Stimulated activated CD8-positive, alpha-beta memory T cell treated with anti-CD3 and anti-CD28 coated beads, Interleukin-12 subunit alpha, Interleukin-12 subunit beta, amount 100 ng/mL, for 1 hour (primary cell): ENCODE data around the gene MX2.

Source experiments
- DNase-seq: peaks from one replicate; pipeline ENCODE4 v3.0.0-alpha.2; 2020; ENCODE audit warnings: low read depth

Gene MX2

DNA sequence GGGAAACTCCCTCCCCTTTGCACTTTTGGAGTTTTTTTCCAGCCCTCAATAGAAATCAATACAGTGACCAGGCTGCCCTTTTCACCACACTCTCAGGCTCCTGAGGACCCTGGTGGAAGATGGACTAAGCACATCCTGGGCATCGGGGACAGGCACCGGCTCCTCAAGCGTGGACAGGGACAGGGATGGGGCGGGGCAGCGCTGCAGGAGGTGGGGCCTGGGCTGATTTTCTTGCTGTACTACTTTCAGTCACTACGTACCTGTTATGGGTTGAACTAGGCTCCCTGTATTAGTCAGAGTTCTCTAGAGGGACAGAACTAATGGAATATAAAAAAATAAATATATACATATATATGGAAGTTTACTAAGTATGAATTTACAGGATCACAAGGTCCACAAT, 2.5 kb downstream of the MX2 start:
- DNase-seq = no peak

DNA sequence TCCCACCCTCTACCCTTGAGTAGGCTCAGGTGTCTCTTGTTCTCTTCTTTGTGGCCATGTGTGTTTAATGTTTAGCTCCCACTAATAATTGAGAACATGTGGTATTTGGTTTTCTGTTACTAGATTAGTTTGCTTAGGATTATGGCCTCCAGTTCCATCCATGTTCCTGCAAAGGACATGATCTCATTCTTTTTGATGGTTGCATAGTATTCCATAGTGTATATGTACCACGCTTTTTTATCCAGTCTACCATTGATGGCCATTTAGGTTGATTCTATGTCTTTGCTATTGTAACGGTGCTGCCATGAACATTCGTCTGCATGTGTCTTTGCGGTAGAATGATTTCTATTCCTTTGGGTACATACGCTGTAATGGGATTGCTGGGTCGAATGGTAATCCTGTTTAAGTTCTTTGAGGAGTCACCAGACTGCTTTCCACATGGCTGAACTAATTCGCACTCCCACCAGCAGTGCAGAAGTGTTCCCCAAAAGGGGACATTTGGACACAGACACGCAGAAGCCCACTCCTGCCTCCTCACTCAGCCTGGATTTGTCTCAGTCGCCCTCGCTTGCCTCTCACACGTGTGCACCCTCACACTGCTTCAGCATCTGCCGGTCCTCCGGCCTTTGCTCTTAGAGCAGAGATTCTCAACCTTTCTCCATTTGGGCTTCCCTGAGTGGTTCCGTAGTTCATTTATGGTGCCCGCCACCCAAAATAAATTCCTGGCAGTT, 3.7 kb downstream of the MX2 start:
- DNase-seq = no peak

DNA sequence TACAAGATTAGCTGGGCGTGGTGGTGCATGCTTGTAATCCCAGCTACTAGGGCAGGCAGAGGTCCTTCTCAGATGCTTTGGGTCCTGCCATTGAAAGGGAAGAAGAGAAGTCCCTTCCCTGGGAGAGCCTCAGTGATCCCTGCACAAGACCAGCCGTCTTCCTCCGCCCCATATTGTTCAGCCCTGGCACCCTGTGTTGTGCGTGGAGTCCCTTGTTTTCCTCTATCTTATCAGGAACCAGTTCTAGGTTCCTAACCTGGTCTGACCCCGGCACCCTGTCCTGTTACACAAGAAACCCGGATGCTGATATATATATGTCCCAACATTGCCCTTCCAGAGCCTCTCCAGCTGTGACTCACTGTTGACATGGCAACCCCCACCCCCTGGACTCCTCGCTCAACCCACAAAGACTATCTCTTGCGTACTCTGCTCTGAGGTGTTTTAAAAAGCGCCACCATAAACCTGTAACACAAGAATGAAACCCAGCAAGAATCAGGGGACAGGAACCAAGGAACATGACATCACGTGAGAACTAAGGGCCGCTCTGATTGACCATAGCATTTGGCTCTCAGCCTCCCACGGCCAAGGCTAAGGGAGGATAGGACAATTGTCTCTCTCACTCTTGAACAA, 4.8 kb downstream of the MX2 start:
- DNase-seq = no peak

DNA sequence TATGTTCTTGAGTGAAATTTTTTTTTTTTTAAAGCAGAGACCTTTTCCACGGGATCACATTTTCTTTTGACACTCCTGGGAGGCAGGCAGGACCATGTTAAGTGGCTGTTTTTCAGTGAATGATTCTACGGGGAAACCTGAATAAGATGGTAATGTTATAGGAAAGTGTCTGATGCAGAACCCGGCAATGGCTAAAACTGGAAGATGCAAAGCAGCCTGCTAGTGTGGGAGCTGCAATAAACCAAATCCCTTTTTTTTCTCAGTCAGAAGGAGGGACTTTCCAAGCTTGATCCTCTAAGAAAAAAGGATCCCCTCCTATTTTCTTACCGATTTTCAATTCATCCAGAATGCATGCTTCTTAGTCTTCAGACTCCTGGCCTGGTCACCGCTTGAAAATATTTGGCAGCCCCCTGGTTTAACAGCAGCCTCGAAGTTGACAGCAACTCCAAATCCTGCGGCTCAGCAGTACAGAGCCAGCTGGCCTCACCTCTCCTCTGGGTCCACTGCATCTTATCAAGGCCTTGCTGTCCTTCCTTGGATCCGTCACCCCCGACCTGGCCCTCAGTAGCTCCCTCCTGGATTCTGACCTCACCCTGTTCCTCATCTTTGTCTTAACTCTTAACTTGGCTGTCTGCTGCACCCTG, 5.6 kb downstream of the MX2 start:
- no peak for DNase-seq

DNA sequence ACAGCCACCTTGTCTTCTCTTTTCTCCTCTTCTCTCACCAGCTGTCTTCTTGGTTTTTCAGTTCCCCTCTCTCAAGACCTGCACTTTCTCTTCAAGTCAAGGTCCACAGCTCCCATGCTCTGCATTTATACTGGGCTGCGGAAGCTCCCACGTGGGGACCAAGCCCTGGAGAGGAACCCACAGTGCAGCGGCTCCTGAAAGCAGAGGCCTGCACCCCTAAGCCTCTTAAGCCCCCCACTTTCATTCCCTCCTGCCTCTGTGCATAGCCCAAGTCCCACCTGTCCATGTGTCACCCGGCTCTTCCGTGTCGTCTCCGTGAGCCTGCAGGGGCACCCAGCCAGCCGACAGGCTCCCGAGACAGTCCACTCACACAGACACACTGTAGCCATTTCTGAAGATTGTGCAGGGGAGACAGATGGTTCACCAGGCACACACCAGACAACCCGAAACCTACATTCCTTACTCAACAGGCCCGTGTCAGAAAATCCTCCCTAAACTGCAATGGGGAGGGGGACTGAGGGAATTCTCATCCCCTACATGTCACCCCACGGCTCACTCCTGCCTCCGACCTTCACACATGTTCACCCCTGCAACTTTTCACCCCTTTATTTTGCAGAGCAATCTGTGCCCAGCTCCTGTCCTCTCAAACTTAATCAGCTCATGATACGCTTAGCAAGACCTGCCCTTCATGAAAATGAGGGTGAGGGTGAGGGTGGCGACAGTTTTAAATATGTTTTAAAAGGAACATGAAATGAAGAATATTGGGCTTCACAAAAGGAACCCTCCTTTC, 6.3 kb downstream of the MX2 start:
- no peak for DNase-seq

DNA sequence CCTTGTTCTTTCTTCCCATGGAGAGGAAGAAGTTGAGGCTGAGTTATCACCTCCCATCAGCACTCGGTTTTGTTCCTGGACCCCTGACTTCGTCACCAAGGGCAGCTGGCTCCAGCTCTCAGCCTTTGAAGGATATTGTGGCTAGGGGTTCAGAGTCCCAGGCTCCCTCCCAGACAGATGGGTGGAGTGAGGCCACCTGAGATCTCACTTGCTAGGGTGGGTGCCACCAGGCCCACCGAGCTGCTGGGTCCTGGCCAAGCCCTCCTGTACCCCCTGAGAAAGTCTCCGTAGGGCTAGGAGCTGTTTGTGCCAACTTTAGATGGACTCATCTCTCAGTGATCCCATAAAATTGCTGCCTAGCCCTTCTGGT, 6.9 kb downstream of the MX2 start:
- no peak for DNase-seq

DNA sequence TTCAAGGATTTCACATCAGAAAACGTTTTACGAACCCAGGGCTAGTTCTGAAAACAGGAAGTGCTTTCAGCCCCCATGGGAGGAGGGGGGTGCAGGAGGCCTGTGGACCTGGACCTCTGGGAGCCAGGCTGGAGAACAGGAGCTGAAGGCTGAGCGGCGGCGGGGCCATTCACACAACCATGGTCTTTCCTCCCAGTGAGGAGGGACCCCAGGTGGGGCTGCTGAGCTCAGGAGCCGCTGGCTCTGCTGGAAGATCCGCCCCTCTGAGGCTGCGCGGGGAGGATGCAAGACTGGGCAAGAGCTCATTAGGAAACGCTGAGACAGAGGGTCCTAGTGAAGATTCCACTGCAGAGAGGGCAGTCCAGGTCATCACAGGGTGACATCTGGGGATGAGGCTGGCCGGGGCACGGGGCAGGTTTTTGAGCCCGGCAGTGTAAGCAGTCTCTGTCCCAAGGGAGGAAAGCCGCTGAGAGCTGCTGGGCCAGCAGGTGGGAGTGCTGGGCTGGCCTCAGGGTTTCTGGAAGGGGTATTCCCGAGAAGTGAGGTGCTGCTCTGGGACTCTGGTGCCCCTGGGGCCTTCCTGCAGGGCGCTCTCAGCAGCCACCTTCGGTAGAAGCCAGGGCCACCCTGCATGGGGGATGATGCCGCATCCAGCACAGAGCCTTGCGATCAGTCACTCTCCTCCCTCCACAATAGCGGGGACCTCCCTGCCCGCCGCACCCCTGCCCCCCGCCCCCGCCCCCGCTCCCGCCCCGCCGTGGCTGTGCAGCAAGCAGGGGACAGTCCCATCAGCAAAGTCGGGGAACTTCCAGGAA, 7.5 kb downstream of the MX2 start:
- no peak for DNase-seq

DNA sequence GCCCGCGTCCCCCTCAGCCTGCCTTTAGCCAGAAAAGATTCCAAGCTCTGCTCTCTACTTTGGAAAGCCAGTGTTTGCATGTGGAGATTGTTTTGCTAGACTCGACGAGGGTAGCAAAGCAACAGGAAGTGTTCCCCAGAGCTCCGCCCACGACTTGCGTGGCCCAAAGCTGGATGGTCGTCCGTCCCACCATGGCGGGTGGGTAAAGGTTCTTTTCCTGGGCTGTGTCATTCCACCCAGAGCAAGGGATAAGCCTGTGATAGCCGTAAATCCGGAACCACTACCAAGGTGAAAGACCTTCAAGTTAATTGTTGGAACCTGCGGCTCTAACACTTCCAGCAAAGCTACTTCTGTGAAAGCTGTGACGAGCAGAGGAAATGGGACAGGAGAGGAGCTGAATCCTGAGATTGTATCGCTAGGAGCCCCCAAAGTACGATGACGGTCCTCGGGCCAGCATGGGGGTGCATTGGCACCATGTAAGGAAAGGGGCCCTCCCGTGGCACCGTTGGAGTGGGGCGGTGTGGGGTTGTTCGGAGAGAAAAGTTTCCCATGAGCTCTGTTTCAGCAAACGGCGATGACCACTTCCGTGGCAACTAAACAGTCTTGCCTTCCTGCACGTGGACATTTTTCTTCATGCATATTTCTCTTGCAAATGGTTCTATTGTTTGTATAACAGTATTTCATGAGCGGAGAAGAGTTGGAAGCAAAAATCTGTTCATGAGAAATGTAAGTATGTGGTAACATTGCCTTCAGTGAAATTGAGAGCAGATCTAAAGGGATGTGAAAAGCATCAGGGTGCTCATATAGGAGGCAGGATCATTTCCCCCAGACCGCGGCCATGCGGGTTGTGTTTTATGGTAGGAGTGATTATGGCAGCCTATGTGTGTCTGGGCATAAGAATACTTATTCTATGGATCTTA, 8.4 kb downstream of the MX2 start:
- no peak for DNase-seq

DNA sequence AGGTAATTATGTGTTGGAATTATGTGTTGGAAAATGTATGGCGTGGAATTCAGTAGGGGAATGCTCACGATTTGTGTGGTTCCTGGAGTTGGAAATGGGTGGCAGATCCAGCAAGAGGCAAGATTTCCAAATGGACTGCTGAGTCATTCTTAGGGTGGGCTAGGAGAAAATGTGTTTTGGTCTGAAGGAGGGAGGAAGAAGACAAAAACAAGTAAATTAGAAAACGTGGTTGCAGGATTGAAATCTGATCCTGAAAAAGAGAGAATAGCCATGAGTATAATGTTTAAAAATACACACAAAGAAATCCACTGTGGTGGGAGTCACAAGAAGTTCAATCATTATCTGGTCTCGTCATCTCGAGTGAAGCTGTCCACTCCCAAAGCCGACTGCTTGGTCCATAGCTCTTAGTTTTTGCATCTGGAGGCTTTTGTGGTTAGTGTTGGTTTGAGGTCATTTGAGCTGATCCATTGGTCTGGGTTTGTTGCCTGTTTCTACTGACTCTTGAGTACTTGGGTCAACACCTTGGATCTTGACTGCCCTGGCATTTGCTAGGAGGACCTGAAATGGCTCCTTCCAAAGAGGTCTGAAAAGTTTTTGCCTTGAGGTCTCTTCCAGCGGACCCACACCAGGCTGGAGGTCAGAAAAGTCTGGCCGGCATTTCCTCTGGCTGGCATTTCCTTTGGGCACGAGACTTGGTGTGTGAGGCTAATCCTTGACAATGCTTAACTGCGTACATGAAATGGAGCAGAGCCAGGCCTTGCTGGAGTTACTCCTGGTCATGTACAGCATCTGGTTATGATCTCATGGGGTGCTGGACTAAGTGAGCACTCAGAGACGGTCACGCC, 9.2 kb downstream of the MX2 start:
- DNase-seq = no peak

DNA sequence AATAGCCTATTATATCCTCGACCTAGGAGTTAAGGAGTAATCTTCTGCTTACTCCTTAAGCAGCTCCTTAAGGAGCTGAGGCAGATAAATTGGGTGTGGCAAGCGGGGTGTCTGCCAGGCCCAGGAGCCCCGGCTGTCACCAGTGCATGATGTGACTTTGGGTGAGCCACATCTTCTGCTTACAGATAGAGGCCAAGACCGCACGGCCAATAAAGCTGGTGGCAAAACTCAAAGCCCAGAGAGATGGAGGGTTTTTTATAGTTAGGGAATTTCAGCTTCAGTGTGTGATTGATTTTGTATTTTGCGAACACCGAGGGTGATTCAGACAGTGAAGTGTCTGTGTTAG, 9.8 kb downstream of the MX2 start:
- DNase-seq = no peak

DNA sequence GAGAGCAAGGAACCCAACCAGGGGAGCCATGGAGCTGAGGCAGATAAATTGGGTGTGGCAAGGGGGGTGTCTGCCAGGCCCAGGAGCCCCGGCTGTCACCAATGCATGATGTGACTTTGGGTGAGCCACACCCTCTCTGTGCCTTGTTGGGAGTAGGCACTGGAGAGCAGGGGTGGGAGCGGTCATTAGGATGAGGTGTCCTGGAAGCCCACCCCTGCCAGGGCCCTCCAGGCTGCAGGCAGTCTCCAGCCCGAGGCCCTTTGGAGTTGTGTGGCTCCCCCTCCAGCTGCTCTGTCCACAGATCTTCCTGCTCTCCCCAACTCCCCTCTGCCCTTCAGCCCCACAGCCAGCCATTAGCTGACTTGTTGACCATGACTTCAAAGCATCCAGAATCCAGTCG, 11.4 kb downstream of the MX2 start:
- no peak for DNase-seq

DNA sequence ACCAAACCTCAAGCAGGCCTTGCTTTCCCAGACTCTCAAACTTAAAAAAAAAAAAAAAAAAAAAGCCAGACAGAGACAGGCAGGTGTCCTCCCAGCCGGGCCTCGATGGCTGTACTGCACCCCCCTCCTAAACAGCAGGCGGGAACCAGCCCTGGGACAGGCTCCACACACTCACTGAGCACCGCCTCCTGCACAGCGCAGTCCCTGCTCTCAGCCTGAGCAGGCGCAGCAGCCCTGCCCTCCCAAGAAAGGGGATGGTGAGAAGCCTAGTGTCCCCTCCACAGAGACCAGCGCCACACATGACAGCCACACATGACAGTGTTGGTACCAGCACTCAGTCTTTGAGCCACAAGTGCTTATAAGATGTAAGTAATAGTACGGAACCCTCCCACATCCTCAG, 11.9 kb downstream of the MX2 start:
- DNase-seq = no peak

DNA sequence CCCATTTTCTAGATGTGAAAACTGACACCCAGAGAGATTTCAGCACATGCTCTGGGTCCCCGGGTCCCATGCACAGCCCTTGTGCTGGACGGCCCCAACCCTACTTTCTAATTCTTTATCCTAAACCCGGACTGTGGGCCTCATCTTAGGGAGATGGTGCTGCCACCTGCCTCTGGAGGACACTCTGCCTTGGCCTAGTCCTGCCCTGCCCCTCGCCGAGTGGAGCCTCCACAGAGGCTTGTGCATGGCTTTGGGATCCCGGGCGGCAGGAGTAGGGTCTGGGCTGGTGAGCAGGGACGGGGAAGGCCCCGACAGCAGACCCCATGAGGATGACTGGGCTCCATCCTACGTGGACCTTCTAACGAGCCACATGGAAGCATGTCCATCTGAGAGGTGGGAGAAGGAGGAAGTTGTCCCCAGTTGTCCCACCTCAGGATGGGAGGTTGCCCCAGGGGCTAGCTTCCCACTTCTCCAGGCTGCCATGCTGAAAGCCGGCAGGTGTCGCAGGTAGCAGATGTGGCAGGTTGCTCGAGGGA, 12.4 kb downstream of the MX2 start:
- DNase-seq = no peak

DNA sequence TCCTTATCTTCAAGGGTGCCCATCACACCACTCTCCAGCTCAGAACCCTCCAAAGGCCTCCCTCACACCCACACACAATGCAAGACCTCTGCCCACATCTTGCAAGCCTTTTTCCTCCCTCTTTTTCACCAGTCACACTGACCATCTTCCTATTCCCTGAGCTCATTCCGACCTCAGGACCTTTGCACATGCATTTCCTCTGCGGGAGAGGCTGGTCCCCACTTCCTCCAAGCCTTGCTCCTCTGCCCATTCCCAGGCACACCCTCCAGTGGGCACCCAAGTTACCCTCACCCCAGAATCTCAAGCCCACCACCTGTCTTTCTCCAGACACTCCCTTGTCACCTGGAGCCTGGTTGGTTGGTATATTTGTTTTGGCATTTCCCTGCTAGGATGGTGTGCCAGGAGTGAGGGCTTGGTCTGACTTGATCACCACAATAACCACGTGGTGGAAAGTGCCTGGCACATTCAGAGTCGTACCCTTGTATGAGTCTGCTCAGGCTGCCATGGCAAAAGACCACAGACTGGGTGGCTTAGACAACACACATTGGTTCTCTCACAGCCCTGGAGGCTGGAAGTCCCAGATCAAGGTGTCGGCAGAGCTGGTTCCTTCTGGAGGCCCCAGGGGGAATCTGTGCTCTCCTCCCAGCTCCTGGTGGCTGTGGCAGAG, 13.2 kb downstream of the MX2 start:
- no peak for DNase-seq

DNA sequence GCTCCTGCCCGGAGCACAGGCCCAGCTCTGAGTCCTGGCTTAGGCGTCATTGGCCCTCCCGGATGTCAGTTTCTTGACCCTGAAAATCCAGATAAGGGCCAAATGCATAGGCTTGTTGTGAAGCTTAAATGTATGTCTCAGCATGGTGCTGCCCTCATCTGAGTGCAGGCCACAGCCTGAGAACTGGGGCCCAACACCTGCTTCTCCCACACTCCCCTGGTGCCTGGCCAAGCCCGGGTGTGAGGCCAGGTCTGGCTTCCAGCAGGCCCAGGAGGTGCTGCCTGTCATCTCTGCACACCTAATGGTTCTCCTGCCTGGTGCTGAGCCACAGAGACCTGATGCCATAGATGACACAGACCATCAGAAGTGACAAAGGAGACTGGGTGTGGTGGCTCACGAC, 14.0 kb downstream of the MX2 start:
- DNase-seq = no peak

DNA sequence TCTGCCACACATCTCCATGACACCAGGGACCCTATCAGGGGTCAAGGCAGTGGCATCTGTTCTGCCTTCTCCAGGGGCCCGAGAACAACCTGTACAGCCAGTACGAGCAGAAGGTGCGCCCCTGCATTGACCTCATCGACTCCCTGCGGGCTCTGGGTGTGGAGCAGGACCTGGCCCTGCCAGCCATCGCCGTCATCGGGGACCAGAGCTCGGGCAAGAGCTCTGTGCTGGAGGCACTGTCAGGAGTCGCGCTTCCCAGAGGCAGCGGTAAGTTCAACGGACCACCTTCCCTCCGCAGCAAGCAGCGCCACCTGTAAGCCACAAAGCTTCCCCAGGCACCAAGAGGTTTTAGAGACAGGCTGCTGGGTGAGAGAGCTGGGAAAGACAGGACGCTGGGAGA, 15.9 kb downstream of the MX2 start:
- no peak for DNase-seq

DNA sequence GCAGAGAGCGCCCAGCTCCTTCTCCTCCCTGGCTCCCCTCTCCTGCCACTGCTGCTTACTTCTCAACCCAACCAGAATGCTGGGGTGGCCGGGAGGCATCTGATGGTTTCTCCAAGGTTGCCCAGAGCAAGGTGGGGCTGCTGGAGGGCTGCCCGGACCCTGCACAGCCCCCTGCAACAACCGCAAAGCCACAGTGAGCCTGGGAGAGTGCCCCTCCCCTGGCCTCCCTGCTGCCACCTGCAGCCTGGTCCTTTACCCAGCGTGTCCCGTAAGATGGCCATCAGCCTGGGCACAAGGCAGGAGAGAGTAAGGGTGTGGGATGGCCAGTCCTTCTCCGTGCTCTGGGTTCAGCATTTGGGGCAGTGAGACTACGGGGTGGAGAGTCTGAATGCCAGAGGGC, 17.0 kb downstream of the MX2 start:
- DNase-seq = no peak

DNA sequence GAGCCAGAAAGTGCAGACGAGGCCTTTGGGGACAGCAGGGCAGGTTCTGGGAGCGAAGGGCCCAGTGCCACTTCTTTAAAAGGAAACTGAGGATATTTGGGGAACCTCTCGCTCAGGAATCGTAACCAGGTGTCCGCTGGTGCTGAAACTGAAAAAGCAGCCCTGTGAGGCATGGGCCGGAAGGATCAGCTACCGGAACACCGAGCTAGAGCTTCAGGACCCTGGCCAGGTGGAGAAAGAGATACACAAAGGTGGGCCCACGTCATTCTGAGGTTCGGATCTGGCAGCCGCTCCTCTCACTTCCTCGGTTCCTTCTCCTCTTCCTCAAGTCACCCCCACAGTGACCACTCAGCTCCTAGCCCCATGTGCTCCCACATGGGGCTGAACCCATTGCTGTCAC, 18.1 kb downstream of the MX2 start:
- no peak for DNase-seq

DNA sequence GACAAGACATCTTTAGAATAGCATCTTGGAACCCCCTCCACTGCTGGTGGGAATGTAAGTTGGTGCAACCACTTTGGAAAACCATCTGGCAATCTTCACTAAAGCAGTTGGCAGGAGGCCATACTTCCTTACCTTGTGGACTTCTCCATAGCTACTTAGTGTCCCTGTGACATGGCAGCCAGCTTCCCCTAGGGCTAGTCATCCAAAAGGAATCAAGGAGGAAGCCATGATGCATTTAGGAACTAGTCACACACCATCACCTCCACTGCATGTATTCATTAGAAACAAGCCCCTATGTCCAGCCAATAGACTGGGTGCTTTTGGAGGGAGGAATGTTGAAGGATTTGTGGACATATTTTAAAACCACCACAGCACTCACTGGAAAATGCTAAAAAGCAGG, 19.9 kb downstream of the MX2 start:
- DNase-seq = no peak
